HepG2 (cell line): ENCODE measurements around the gene PHF21B. TPM values are rescaled to one million over a fixed set of nuclear protein-coding genes. Genes with fewer than 3 reads are reported as not detected.

Source experiments
- ATAC-seq: fragments of 200-7000 bp; cut with Tn5 transposase; 3 replicates; pipeline ENCODE4 v1.9.1; 2020; ENCODE audit warnings: mild to moderate bottlenecking, moderate library complexity
- BruUV-seq: library from RNA; stranded (reverse); fragments of 400-500 nt; replicated peaks from 2 replicates; lab custom pipeline; 2021; lab: Mats Ljungman, UMichigan
- CTCF ChIA-PET: fragments of 300-600 bp; formaldehyde crosslinking; extraction: SDS; loops from one replicate; lab custom pipeline; 2021; ENCODE audit warnings: low total read pairs, inconsistent platforms, low intra/inter-chr PET ratio; lab: Yijun Ruan, JAX
- POLR2A ChIA-PET: fragments of 350-600 bp; sonication (Branson Sonifier 250); formaldehyde crosslinking; loops from one replicate; lab custom pipeline; 2020; ENCODE audit warnings: antibody characterized with exemption, inconsistent platforms; lab: Yijun Ruan, JAX
- DNase-seq: peaks from one replicate; pipeline ENCODE4 v3.0.0-alpha.2; 2015; ENCODE audit warnings: low spot score
- FAIRE-seq: peaks from 3 replicates; lab custom pipeline; 2011; peaks lifted over from hg19 to GRCh38; lab: Jason Lieb, UNC
- H2AFZ ChIP-seq: one replicate; pipeline ENCODE4 v1.6.1; 2011; ENCODE audit warnings: low read length, inconsistent platforms
- H3K27ac ChIP-seq: fragments of 300-600 bp; 3 replicates; pipeline ENCODE4 v1.8.0; 2011; ENCODE audit warnings: mixed run types, mild to moderate bottlenecking, mixed read lengths, low read length, inconsistent platforms; ENCODE audit not compliant: insufficient read depth; ENCODE audit errors: extremely low read length
- H3K27me3 ChIP-seq, 2 experiments: fragments of 200-600 bp in 1 of 2; 2 replicates in 1 of 2; 3 replicates in 1 of 2; pipeline versions ENCODE4 v1.6.0 to v1.8.0; 2011; ENCODE audit warnings: low read length in 2 of 2, mild to moderate bottlenecking in 2 of 2, moderate library complexity in 2 of 2, inconsistent platforms in 1 of 2; ENCODE audit not compliant: insufficient read depth in 2 of 2, control insufficient read depth in 1 of 2
- H3K36me3 ChIP-seq, 2 experiments: fragments of 200-600 bp in 1 of 2; replicated peaks in 1 of 2; 2 replicates in 1 of 2; 3 replicates in 1 of 2; pipeline versions ENCODE4 v1.5.1 to v1.8.0; 2011; ENCODE audit warnings: low read length in 2 of 2, inconsistent platforms in 1 of 2; ENCODE audit not compliant: insufficient read depth in 2 of 2, control insufficient read depth in 1 of 2
- H3K4me1 ChIP-seq: 2 replicates; pipeline ENCODE4 v1.5.1; 2012; ENCODE audit warnings: low read length, inconsistent platforms; ENCODE audit not compliant: insufficient read depth
- H3K4me2 ChIP-seq: 2 replicates; pipeline ENCODE4 v1.6.0; 2011; ENCODE audit warnings: low read depth, low read length, inconsistent platforms
- H3K4me3 ChIP-seq, 3 experiments: fragments of 200-600 bp in 1 of 3; sonication (generic), shearing (Covaris generic) in 1 of 3; replicated peaks in 1 of 3; 2 replicates each; pipeline ENCODE4 v1.5.1; 2011 to 2016; ENCODE audit warnings: low read length in 3 of 3, inconsistent platforms in 2 of 3, low read depth in 2 of 3, mild to moderate bottlenecking in 2 of 3, control low read depth in 1 of 3, mixed read lengths in 1 of 3; ENCODE audit not compliant: insufficient read depth in 1 of 3
- H3K79me2 ChIP-seq: one replicate; pipeline ENCODE4 v1.6.1; 2011; ENCODE audit warnings: low read length, inconsistent platforms; ENCODE audit not compliant: insufficient read depth
- H3K9ac ChIP-seq: 2 replicates; pipeline ENCODE4 v1.6.0; 2011; ENCODE audit warnings: mild to moderate bottlenecking, low read depth, low read length, inconsistent platforms; ENCODE audit not compliant: insufficient read depth
- H3K9me3 ChIP-seq: 2 replicates; pipeline ENCODE4 v1.5.1; 2012; ENCODE audit warnings: mild to moderate bottlenecking, low read length
- H4K20me1 ChIP-seq: 2 replicates; pipeline ENCODE4 v1.6.0; 2011; ENCODE audit warnings: inconsistent platforms, mild to moderate bottlenecking, low read length, moderate library complexity; ENCODE audit not compliant: insufficient read depth
- ATF4 ChIP-seq, 2 experiments: fragments of 450-650 bp in 1 of 2; sonication (generic) in 1 of 2; formaldehyde crosslinking; IDR thresholded peaks; 2 replicates each; pipeline versions ENCODE4 v1.5.0 to v1.8.0; 2020 to 2022; ENCODE audit warnings: mild to moderate bottlenecking in 1 of 2, missing genetic modification reagents in 1 of 2
- FOXA1 ChIP-seq, 2 experiments: fragments of 450-650 bp in 1 of 2; sonication (generic) in 1 of 2; formaldehyde crosslinking in 1 of 2; IDR thresholded peaks; 2 replicates each; pipeline versions ENCODE4 v1.4.0 to v1.6.1; 2016 to 2020; ENCODE audit warnings: missing genetic modification reagents in 1 of 2
- GRHL1 ChIP-seq: sonication (generic); formaldehyde crosslinking; conservative IDR thresholded peaks from 2 replicates; pipeline ENCODE4 v1.8.0; 2022; ENCODE audit warnings: missing genetic modification reagents
- GZF1 ChIP-seq: sonication (generic); formaldehyde crosslinking; IDR thresholded peaks from 2 replicates; pipeline ENCODE4 v1.5.1; 2020; ENCODE audit warnings: mild to moderate bottlenecking, missing genetic modification reagents
- POLR2A ChIP-seq, 2 experiments: IDR thresholded peaks; 2 replicates each; pipeline ENCODE4 v1.6.1; 2011; ENCODE audit warnings: low read depth in 2 of 2, low read length in 2 of 2, mild to moderate bottlenecking in 1 of 2, moderate library complexity in 1 of 2; ENCODE audit not compliant: insufficient read depth in 1 of 2
- TAF1 ChIP-seq: sonication (generic); formaldehyde crosslinking; IDR thresholded peaks from 2 replicates; pipeline ENCODE4 v1.4.0; 2020; ENCODE audit warnings: missing genetic modification reagents
- ZFYVE20 ChIP-seq: sonication (generic); formaldehyde crosslinking; IDR thresholded peaks from 2 replicates; pipeline ENCODE4 v1.8.0; 2023; ENCODE audit warnings: low read depth, mild to moderate bottlenecking, moderate library complexity, missing genetic modification reagents, borderline replicate concordance
- ZNF484 ChIP-seq: sonication (generic); formaldehyde crosslinking; IDR thresholded peaks from 2 replicates; pipeline ENCODE4 v1.5.1; 2020; ENCODE audit warnings: mild to moderate bottlenecking, low read depth, missing genetic modification reagents, borderline replicate concordance
- ZNF501 ChIP-seq: sonication (generic); formaldehyde crosslinking; IDR thresholded peaks from 2 replicates; pipeline ENCODE4 v1.5.1; 2020; ENCODE audit warnings: mild to moderate bottlenecking, moderate library complexity, missing genetic modification reagents
- ZNF564 ChIP-seq: sonication (generic); formaldehyde crosslinking; IDR thresholded peaks from 2 replicates; pipeline ENCODE4 v1.8.1; 2023; ENCODE audit warnings: mild to moderate bottlenecking, missing genetic modification reagents
- ZNF687 ChIP-seq: sonication (generic); formaldehyde crosslinking; IDR thresholded peaks from 2 replicates; pipeline ENCODE4 v1.5.1; 2020; ENCODE audit warnings: mild to moderate bottlenecking, missing genetic modification reagents, moderate library complexity
- ZZZ3 ChIP-seq: sonication (generic); formaldehyde crosslinking; IDR thresholded peaks from 2 replicates; pipeline ENCODE4 v1.4.0; 2020; ENCODE audit warnings: missing genetic modification reagents, mild to moderate bottlenecking, borderline replicate concordance
- WGBS: methylation state at CpG from one replicate; pipeline ENCODE4 v1.1.6; 2017; ENCODE audit warnings: low lambda C conversion rate; 5-methylcytosine and 5-hydroxymethylcytosine counted together
- in situ Hi-C: cut with HindIII; loops from 2 replicates; pipeline ENCODE4 v1.10.0; 2017; ENCODE audit warnings: low pct_unique_long_range_greater_than_20kb; ENCODE audit not compliant: extremely low pct_ligation_motif_present
- intact Hi-C: fragments of 100-400 bp; cut with micrococcal nuclease; formaldehyde crosslinking; loops from one replicate; pipeline ENCODE4 v1.10.0; 2022; ENCODE audit not compliant: unreplicated experiment
- polyA plus RNA-seq, 8 experiments: library from polyadenylated mRNA; depleted of rRNA in 3 of 8; stranded (reverse) in 7 of 8; unstranded in 1 of 8; fragments of >200 nt; fragmentation: Illumina TruSeq in 4 of 8; extraction: Trizol in 4 of 8; gene quantifications; 2 replicates each; pipeline versions ENCODE4 v1.2.1 to v1.2.3, GENCODE V29; 2011 to 2016; ENCODE audit warnings: low read depth in 4 of 8, missing spikeins in 1 of 8, mixed read lengths in 1 of 8; ENCODE audit not compliant: insufficient read depth in 1 of 8
- total RNA-seq, 5 experiments: library from RNA; depleted of rRNA; stranded (reverse); fragments of >200 nt; fragmentation: Illumina TruSeq; extraction: Trizol; gene quantifications; 2 replicates each; pipeline ENCODE4 v1.2.3, GENCODE V29; 2016; ENCODE audit warnings: low read depth in 1 of 5

The PHF21B gene
- total and polyA plus RNA-seq, 2 of the 13 experiments (the other 11 are each of a cell fraction or from before 2014, with no cell fraction given): not detected

- H3K79me2 ChIP-seq: no peaks in the 10 kb centered on the region
- no peak for FAIRE-seq
- no TSS peak for BruUV-seq
- no peaks in the 10 kb centered on the region for H3K9me3 ChIP-seq
- H3K36me3 ChIP-seq: no peaks in the 10 kb centered on the region
- no peaks in the 10 kb centered on the region for H3K4me1 ChIP-seq
- H2AFZ ChIP-seq: no peak overlapping the region
- H3K4me3 ChIP-seq: no peak overlapping the region
- intact Hi-C loops (no loop called here), in situ Hi-C loops (no loop called here)
- no peak overlapping the region for H3K4me2 ChIP-seq
- no peak for DNase-seq
- 5% methylated on average over 4 of the region's 11 CpGs for WGBS
- no peak for TF ChIP-seq ATF4 (CRISPR knock-in tag; IDR thresholded peaks at IDR 0.05)
- no peak for TF ChIP-seq GZF1 (CRISPR knock-in tag)
- no peak for TF ChIP-seq ZNF484 (CRISPR knock-in tag)
- no peak for TF ChIP-seq FOXA1 (IDR thresholded peaks at IDR 0.05)
- no peak for TF ChIP-seq FOXA1 (CRISPR knock-in tag; IDR thresholded peaks at IDR 0.05)
- no peak for TF ChIP-seq POLR2A (IDR thresholded peaks at IDR 0.05; ENCODE audit: insufficient read depth in 1 of 2, low read depth in 2 of 2, low read length in 2 of 2)
- no peak for TF ChIP-seq ZZZ3
- CTCF ChIA-PET: no interaction called here
- no peak overlapping the region for H3K27ac ChIP-seq
- H4K20me1 ChIP-seq: peaks cover 9% of the 10 kb centered on the region; the same call in 1 of the 2 replicates
- H3K27me3 ChIP-seq: peaks cover 16 to 87% of the 10 kb centered on the region in 2 experiments; a peak in 4 of 5 replicates
- POLR2A ChIA-PET: no interaction called here
- no peak overlapping the region for H3K9ac ChIP-seq
- ATAC-seq: no peak
Observed at GRCh38 chr22:44998296-44998695, 11.5 kb downstream of the PHF21B start.

- no peak for FAIRE-seq
- H3K27ac ChIP-seq: no peak overlapping the region
- WGBS: 4% methylated on average over 8 of the region's 9 CpGs
- in situ Hi-C loops (no loop called here), intact Hi-C loops (no loop called here)
- no peak overlapping the region for H2AFZ ChIP-seq
- no peaks in the 10 kb centered on the region for H3K79me2 ChIP-seq
- peaks cover 9% of the 10 kb centered on the region; the same call in 1 of the 2 replicates for H4K20me1 ChIP-seq
- ChIA-PET POLR2A (no interaction called here), CTCF (no interaction called here)
- H3K9me3 ChIP-seq: no peaks in the 10 kb centered on the region
- H3K4me1 ChIP-seq: no peaks in the 10 kb centered on the region
- H3K9ac ChIP-seq: no peak overlapping the region
- no peak overlapping the region for H3K4me2 ChIP-seq
- no TSS peak for BruUV-seq
- H3K4me3 ChIP-seq: no peak overlapping the region
- no peak for ATAC-seq
- H3K27me3 ChIP-seq: peaks cover 16 to 95% of the 10 kb centered on the region in 2 experiments; a peak in 4 of 5 replicates
- no peaks in the 10 kb centered on the region for H3K36me3 ChIP-seq
- DNase-seq: no peak
- TF ChIP-seq ZNF501 (CRISPR knock-in tag) (no peak), ZNF687 (CRISPR knock-in tag) (no peak), TAF1 (CRISPR knock-in tag) (no peak), ZNF564 (no peak), GRHL1 (CRISPR knock-in tag) (no peak), ZZZ3 (no peak), ZFYVE20 (no peak)
Observed at GRCh38 chr22:44997060-44997459, 12.7 kb downstream of the PHF21B start.
